Middle frontal gyrus (tissue), 1 donor: ENCODE measurements around the gene SLC9A9.

Source experiments
- DNase-seq: peaks from one replicate; pipeline ENCODE4 v3.0.0-alpha.2; 2015; ENCODE audit warnings: low spot score; ENCODE audit errors: extremely low spot score

The SLC9A9 gene

GRCh38 chr3:143224716-143225115, 623.6 kb downstream of the SLC9A9 start:
- no peak for DNase-seq

GRCh38 chr3:143222981-143223380, 625.3 kb downstream of the SLC9A9 start:
- DNase-seq: no peak

GRCh38 chr3:143222505-143222904, 625.8 kb downstream of the SLC9A9 start:
- no peak for DNase-seq

- no peak for DNase-seq
These were observed 626.8 kb downstream of the SLC9A9 start for GRCh38 chr3:143221446-143221845.

- no peak for DNase-seq
These were observed 627.5 kb downstream of the SLC9A9 start for GRCh38 chr3:143220741-143221140.

GRCh38 chr3:143218166-143218835, 630.0 kb downstream of the SLC9A9 start:
- no peak for DNase-seq

- DNase-seq: no peak
These were observed 631.0 kb downstream of the SLC9A9 start for GRCh38 chr3:143217283-143217682.

- DNase-seq: no peak
These were observed 631.5 kb downstream of the SLC9A9 start for GRCh38 chr3:143216709-143217182.
